ENCODE results near the gene PRTFDC1.
"Not testable (repeated sequence)": the region's sequence is repeated elsewhere in the genome, so short reads cannot be mapped to it uniquely, and the experiment has no call there.

PRTFDC1 gene

DNA sequence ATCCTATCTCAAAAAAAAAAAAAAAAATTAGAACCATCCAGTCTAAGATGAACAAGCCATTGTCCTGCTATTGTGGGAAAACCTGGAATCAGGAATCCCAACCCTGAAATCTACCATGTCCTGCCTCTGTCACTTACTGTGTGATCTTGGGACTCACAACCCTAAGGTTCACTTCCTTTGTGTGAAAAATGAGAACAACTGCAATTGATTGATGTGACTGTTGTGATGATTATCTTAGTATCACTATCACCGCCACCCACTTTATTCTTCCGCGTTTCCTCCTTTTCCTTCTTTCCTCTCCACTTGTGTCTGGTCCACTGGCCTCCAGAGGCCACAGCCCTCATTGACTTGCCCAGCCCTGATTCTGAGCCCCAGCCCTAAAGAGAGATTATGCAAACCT lies 12.6 kb upstream of the PRTFDC1 start:
- DNase-seq (ENCODE audit: low read depth in 2 of 2), result no peak

DNA sequence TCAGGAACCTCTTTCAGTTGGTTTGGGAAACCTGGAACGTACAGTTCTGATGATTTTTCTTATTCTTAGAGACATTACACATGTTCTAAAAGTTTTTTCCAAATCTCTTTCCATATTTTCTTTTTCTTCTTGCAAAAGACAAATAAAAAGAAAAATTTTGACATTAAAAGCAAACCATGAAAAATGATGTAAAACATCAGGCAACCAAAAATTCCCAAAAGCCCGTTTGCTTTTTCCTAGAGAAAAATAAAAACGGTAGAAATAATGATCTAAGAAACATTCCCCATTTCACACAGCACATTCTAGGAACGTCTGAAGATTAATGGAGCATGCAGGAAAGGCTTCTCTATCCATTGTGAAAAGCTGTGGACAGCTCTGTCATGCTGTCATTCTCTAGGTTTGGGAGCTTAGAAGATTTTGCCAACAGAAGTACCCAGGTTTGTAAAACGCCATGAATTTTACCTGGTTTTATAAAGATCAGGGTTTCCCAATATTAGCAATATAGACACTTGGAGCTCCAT lies 11.2 kb upstream of the PRTFDC1 start:
- DNase-seq (ENCODE audit: low read depth in 2 of 2), result no peak

DNA sequence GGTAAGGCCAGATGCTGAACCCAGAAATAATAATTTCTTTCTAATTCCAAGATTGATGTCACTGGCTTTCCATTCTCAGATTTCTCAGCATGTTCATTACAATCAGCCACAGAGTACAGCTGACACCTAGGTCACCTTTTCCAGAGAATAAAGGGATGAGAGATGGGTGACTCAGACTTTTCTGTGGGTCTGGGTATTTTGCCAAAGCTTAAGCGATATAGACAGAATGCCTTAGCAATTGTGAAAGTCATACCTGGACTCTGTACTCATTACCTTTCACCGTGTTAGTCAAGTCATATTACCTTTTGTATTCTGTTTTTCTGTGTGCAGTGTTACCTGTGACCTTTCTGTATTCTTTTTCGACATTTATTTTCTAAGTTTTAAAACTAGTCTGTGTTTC lies 10.6 kb upstream of the PRTFDC1 start:
- no peak for DNase-seq (ENCODE audit: low read depth in 2 of 2)

DNA sequence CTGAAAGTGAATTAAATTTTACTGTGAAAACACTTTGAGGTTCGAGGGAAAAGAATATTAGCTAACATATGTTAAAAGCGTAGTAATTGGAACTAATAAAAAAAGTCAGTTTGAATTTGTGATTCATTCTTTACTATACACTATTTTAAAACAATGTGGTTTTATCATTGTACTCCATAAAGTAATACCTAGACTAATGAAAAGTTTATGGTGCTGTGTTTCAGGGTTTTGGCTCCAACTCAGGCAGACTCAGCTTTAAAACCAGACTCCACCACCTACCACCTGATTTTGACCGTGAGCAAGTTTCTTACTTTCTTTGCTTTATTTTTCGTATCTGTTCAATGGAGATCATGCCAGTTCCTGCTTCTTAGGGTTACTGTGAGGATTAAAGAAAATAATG lies 9.2 kb upstream of the PRTFDC1 start:
- no peak for DNase-seq (ENCODE audit: low read depth in 2 of 2)

DNA sequence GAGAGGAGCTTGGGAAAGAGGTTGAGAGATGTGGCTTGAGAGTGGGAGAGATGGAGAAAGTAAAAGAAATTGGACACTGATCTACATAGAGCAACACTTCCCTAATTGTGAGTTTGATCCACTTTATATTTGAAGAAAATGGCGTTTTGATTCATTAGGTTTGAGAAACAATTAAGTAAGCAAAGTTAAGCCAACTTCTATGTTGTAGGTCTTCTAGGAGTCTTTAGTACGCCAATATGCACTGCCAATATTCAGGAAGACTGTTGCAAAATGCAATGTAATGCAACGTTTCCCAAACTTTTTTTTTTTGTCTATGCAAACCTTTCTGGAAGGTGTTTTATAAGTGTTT lies 7.0 kb upstream of the PRTFDC1 start:
- DNase-seq (ENCODE audit: low read depth in 2 of 2), result no peak

DNA sequence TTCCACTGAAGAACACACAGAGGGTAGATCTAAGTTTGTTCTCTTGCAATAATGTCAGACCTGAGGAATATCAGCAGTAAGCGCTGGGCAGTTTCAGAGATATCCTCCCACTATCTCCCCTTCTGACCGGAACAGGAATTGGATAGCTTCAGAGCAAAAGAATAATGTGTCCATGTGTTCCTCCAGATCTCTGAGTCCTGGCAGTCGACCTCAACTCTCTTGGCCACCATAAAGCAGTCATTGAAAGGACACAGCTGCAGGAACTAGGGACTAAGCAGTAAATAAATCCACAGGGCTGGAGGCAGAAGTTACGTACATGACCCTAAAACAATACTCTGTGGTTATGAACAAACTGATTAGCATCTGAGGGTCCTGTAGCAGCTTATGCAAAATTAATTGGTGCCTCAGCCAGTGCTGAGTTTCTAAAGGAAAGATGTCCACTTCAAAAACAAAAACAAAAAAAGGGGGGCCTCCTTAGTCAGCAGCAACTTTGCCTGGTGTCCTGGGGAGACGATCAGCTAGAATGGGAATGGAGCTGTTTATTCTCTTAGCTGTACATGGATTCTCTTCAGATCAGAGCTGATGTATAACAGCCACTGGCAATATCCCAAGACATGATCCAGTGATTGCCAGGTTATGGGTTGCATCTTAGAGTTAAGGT lies 6.4 kb upstream of the PRTFDC1 start:
- DNase-seq (ENCODE audit: low read depth in 2 of 2), result no peak

DNA sequence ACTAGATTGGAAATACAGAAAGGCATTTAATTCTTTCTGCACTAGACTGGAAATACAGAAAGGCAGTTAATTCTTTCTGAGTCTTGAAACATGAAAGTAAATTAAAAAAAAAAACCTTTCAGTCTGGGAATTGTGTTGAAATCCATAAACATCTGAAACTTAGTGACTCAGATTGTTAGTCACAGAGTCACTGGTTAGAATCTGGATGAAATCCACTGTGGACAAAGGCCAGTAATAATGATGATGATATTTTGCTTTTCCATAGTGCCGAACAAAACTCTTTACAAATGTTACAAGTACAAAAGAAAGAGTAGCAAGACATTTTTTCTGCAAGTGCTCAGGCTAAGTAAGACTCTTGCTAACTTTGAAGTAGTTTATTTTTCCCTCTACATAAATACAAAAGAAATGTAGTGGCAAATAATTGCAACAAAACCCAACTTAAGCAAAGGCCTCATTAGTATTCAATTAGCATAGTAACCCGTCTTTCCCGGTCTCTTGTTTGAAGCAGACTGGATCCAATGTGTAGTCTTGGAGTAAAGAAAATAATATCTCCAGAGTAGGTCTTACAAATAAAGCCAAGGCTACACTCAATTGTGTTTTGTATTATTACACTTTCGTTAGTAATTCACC lies 5.8 kb upstream of the PRTFDC1 start:
- DNase-seq (ENCODE audit: low read depth in 2 of 2), result peak; percentile 76 to 84

DNA sequence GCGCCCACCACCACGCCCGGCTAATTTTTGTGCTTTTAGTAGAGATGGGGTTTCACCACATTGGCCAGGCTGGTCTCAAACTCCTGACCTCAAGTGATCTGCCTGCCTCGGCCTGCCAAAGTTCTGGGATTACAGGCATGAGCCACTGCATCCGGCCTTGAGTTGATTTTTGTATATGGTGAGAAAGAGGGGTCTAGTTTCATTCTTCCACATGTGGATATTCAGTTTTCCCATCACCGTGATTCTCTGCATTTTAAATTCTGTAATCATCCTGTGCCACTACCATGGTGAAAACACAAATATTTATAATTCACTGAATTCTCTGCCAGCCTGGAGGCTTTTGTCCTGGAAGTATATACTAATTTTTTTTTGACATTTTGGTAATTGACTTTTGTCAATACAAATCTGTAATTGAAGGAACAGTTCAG lies 5.2 kb upstream of the PRTFDC1 start:
- DNase-seq (ENCODE audit: low read depth in 2 of 2), result not testable (repeated sequence)

DNA sequence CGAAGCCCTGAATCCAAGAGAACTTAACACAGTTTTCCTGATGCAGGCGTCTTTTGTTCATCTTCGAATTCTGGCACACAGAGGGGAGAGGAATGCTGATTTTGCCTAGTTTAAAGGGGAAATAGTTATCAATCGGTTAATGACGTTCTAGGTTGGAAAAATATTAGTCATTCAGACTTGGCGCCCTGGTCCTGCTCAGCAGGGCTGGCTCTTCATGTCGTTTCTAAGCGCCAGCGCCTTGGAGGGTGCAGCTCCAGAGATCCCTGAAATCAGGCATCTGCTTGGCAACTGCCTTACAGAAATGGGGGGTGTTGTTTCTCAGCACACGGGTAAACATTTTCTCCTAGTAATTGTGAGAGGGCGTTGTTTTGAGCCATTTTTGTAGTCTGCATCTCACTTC lies 1.3 kb upstream of the PRTFDC1 start:
- DNase-seq (ENCODE audit: low read depth in 2 of 2), result no peak

DNA sequence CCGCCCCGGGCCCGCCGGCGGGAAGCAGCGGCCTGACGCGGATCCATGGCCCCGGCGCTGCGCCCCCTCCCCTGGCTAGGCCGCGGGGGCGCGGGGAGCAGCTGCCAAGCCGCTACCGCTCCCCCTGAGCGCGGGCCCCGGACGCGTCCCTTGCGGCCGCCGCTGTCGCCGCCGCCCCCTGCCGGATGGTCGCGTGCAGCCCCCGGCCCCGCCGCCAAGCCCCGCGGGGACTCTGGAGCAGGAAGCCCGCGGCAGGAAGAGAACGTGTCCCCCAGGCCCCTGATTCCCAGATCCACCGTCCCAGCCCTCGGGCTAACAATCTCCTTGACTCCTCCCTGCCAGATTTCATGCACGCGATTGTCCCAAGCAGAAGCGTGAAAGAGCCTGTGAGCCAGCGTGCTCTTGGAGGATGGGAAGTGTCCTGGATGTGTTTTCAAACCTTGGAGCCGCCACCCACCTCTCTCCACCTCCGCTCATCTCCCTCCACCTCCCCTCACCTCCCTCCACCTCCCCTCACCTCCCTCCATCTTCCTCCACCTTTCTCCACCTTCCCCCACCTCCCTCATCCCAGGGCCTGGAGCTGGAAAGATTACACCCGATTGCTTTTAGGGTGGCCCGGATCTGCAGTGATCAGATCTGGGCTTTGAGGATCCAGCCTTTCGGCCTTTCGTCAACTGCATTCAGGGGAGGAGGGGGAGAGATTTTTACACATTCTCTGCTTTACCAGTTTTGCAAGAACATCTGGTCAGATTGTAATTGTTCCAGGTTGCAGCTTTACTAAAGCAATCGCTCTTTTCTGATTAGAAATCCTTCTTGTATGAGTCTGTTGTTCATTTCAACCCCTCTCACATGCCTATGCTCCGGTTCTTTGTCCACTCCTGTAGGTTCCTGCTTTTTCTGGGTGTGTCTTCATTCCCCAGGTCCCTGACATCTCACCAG lies 570 bp upstream of the PRTFDC1 start:
- DNase-seq (ENCODE audit: low read depth in 2 of 2), result peak; percentile 59 to 65

DNA sequence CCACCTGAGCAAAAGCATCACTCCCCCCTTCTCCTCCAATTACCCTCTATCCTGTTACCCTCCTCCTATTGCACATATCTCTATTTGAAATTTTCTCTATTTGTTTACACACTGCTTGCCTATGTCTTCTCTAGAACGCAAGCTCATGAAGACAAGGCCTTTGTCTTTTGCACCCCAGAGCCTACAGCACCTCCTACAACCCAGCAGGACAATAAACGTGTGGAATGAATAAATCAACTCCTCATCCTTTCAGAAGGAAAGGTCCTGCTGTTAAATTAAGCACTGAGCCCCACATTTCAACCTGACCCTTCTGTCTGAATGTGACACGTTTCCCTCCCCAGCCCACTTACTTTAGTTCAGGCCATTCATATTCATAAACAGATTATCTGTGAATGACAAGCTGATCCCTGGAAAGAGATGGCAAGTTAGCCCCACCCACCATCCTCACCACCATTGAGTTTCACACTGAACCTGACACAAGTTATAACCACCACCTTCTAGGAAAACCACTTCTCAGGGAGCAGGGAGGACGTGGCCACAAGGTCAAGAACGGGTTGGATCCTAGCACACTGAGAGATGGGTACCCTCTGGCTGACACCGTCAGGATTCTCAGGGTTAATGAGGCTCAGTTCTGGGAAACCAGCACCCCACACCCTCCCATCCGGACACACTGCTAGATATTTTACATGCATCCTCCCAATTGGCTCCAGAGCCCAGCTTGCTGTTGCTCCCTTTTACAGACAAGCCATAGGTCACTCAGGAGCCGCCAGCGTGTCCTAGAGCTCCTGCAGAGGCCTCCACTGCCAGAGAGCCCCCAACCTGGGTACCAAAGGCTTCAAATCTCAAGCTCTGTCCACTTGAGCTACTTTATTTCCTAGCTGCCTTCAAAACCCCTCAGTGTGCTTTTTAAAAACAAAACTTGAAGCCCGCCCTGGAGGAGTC lies 934 bp downstream of the PRTFDC1 start:
- no peak for DNase-seq (ENCODE audit: low read depth in 2 of 2)

DNA sequence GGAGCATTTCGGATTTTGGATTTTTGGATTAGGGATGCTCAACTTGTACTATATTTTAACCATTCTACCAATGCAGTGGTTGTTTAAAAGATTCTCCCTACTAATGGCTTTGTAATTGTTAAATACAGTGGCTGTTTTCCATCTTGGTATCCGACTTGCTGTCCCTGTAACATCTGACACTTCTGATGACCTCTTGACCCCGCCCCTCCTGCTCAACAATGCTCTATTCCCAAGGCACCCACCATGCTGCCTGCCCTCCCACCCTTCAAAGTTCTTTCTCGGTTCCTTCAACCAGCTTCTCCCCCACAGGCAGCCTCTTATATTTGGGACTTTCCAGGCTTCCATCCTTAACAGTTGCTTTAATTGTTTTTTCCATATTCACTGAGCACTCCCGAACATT lies 2.0 kb downstream of the PRTFDC1 start:
- no peak for DNase-seq (ENCODE audit: low read depth in 2 of 2)

DNA sequence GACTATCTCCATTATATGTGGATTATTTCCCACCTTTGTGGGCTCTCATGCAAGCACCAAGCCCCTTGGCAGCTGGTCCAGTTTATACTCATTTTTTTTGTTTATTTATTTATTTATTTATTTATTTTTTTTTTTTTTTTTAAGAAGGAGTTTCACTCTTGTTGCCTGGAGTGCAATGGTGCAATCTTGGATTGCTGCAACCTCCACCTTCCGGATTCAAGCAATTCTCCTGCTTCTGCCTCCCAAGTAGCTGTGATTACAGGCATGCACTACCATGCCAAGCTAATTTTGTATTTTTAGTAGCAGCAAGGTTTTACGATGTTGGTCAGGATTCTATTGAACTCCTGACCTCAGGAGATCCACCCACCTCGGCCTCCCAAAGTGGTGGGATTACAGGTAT lies 2.8 kb downstream of the PRTFDC1 start:
- DNase-seq (ENCODE audit: low read depth in 2 of 2), result no peak

DNA sequence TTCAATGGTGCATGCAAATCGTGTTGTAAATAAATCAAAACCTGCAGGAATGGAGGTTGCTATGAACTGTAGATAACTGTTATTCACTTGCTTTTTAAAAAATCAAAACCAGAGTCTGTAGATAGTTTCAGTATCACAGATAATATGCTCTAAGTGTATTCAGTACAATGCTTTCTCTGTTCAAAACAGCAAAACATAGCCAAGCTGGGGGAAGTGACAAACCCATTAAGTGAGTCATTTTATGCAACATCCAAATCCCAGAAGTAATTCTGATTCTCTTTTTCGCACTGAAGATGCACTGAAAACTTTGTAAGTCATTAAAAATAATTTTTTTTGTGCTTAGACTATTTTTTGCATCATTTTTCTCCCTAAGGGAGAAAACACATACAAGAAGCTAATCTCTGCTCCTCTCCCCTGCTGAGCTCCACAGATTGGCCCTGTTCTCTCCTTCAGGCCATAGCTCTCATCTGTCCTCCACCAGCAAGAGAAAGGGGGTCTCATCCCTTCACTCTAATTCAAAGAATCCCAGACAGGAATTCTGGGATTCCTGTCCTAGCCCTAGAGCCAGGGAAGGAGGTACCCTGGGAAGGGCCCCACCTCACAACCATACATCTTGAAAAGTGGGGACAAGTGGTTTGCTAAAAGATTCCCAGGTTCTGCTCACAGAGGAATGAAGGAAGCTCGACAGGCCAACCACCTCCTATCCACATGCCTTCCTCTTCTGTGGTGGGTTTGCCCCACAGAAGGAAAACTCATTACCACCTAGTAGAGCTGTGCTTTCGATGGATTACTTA lies 4.9 kb downstream of the PRTFDC1 start:
- DNase-seq (ENCODE audit: low read depth in 2 of 2), result no peak

DNA sequence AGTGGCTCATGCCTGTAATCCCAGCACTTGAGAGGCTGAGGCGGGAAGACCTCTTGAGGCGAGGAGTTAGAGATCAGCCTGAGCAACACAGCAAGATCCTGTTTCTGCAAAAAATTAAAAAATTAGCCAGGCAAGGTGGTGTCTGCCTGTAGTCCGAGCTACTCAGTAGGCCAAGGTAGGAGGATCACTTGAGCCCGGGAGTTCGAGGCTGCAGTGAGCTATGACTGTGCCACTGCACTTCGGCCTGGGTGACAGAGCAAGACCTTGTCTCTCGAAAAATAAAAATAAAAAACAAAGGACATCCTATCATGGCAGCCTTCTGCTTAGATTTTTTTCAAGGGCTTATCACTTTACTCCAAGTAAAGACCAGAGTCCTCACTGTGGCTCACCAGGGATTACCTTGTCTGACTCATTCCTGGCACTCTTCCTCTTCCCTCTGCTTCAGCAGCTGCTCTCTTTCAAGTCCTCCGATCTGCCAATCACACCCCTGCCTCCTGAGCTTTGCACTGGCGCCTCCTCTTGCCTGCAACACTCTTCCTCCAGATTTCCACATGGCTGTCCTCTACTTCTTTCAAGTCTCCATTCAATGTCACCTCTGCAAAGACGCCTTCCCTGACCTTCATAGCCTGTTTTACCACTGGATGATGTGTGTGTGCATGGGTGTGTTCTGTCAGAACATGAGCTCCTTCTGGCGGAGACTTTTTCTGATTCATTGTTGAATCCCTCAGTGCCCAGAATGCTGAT lies 7.7 kb downstream of the PRTFDC1 start:
- DNase-seq (ENCODE audit: low read depth in 2 of 2), result no peak

DNA sequence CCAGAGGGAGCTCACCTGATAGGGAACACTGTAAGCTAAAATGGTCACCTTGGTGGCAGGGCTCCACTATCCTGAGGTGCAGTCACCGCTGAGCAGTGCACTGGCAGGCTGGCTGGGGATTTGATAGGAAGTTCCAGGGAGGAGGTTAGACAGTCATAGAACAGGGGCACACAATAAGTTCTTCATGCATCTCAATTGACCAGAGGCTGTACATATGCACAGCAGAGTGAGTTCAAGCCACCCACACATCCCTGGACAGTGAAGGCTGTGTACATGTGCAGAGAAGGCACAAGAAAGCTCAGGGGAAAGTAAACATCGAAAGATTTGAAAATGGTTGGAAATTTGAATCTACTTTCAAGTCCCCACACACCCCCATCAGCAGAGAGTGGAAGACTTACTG lies 13.9 kb downstream of the PRTFDC1 start:
- no peak for DNase-seq (ENCODE audit: low read depth in 2 of 2)

DNA sequence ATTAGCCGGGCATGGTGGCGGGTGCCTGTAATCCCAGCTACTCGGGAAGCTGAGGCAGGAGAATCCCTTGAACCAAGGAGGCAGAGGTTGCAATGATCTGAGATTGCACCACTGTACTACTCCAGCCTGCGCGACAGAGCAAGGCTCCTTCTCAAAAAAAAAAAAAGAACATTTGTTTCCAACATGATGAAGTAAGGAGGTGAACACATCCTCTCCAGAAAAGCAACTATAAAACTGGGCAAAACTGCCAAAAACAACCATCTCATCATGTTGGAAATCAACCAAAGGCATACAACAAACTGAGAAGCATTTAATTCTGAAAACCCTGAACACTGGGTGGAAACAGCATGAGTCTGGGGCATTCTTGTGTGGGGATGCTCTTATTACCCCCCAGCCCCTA lies 14.3 kb downstream of the PRTFDC1 start:
- DNase-seq (ENCODE audit: low read depth in 2 of 2), result no peak

DNA sequence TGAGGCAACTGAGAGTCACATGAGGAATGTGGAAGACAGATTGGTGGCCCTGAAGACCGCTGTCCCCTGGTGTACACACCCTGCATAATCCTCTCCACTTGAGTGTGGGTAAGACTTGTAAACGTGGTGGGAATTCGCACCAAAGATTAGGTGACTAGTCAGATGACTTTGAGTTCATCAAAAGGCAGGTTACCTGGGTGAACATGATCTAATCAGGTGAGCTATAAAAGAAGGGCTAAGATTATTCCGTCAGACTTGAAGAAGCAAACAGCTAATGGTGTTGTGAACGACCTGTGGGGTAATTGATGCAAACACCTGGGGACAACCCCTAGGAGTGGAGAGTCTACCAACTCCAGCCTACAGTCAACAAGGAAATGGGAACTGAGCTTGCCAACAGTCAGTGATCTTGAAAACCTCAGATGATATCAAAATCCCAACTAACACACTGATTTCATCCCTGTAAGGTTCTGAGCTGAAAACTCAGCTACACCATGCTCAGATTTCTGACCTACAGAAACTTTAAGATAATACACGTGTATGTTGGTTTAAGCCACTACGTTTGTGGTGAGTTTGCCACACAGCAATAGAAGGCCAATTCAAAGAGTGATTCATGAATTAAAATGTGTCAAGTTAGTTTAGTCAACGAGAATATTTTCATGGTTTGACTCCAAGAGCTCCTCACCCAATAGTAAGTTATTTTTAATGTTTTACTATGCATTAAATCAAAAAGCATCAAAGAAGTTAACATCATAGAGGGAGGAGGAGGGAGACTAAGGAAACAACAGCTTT lies 16.7 kb downstream of the PRTFDC1 start:
- DNase-seq (ENCODE audit: low read depth in 2 of 2), result no peak

DNA sequence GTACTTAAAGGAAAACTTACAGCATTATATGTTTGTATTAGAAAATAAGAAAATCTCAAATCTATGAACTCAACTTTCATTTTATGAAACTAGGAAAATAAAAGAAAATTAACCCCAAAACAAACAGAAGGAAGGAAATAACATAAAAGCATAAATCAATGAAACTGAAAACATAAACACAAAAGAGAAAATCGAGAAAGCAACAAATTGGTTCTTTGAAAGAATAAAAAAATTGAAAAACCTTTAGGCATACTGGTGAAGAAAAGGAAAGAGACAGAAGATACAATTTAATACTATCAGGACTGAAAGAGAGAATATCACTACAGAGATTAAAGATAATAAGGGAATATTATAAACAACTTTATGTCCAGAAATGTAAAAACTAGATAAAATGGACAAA lies 21.2 kb downstream of the PRTFDC1 start:
- no peak for DNase-seq (ENCODE audit: low read depth in 2 of 2)
